Ishikawa (cell line): ENCODE measurements around the gene ADAMTS16.

Source experiments
- CEBPB ChIP-seq: IDR thresholded peaks from 2 replicates; pipeline ENCODE4 v1.6.1; 2012
- CREB1 ChIP-seq: IDR thresholded peaks from 2 replicates; pipeline ENCODE4 v1.6.1; 2012; ENCODE audit warnings: low read depth
- EGR1 ChIP-seq: IDR thresholded peaks from 2 replicates; pipeline ENCODE4 v1.6.1; 2012
- EP300 ChIP-seq: IDR thresholded peaks from 2 replicates; pipeline ENCODE4 v1.6.1; 2012; ENCODE audit warnings: borderline replicate concordance
- FOXM1 ChIP-seq: IDR thresholded peaks from 2 replicates; pipeline ENCODE4 v1.6.1; 2012; ENCODE audit warnings: low read depth, borderline replicate concordance
- MAX ChIP-seq: IDR thresholded peaks from 2 replicates; pipeline ENCODE4 v1.6.1; 2012
- NFIC ChIP-seq: IDR thresholded peaks from 2 replicates; pipeline ENCODE4 v1.6.1; 2012
- RAD21 ChIP-seq: IDR thresholded peaks from 2 replicates; pipeline ENCODE4 v1.6.1; 2012; ENCODE audit warnings: low read depth
- REST ChIP-seq: IDR thresholded peaks from 2 replicates; pipeline ENCODE4 v1.6.1; 2012; ENCODE audit warnings: low read depth, mild to moderate bottlenecking
- TAF1 ChIP-seq: IDR thresholded peaks from 2 replicates; pipeline ENCODE4 v1.6.1; 2012; ENCODE audit warnings: low read depth, mild to moderate bottlenecking
- TCF12 ChIP-seq: IDR thresholded peaks from 2 replicates; pipeline ENCODE4 v1.6.1; 2012; ENCODE audit warnings: low read depth
- TEAD4 ChIP-seq: IDR thresholded peaks from 2 replicates; pipeline ENCODE4 v1.6.1; 2012
- USF1 ChIP-seq: IDR thresholded peaks from 2 replicates; pipeline ENCODE4 v1.6.1; 2012
- YY1 ChIP-seq: IDR thresholded peaks from 2 replicates; pipeline ENCODE4 v1.6.1; 2012; ENCODE audit warnings: low read depth
- ZBTB7A ChIP-seq: IDR thresholded peaks from 2 replicates; pipeline ENCODE4 v1.6.1; 2012; ENCODE audit warnings: low read depth

ADAMTS16 gene

GRCh38 chr5:5318426-5319190 is 178.5 kb downstream of the ADAMTS16 start:
- TF ChIP-seq MAX (no peak), TCF12 (no peak), TAF1 (no peak), YY1 (no peak), CEBPB (no peak), CREB1 (no peak)

- no peak for TF ChIP-seq EP300
- no peak for TF ChIP-seq ZBTB7A
- no peak for TF ChIP-seq CEBPB
- no peak for TF ChIP-seq TEAD4
- TF ChIP-seq REST, result no peak
- TF ChIP-seq TCF12, result no peak
- TF ChIP-seq RAD21, result no peak
These were observed 180.1 kb downstream of the ADAMTS16 start for GRCh38 chr5:5320062-5320805.

- TF ChIP-seq TCF12 (no peak), ZBTB7A (no peak), USF1 (no peak), EGR1 (no peak), RAD21 (no peak), CEBPB (no peak), REST (no peak), NFIC (no peak), TAF1 (no peak)
These were observed 181.0 kb downstream of the ADAMTS16 start for GRCh38 chr5:5321137-5321536.

- TF ChIP-seq TAF1 (no peak), ZBTB7A (no peak), CREB1 (no peak), CEBPB (no peak), YY1 (no peak), USF1 (no peak), EP300 (no peak), REST (no peak), FOXM1 (no peak), MAX (no peak), RAD21 (no peak)
These were observed 183.4 kb downstream of the ADAMTS16 start for GRCh38 chr5:5323551-5323950.
